SK-N-SH (cell line): ENCODE data around the gene PCMT1. TPM values are rescaled to one million over a fixed set of nuclear protein-coding genes. Genes with fewer than 3 reads are reported as not detected.

Source experiments
- CTCF ChIA-PET: fragments of 300-600, 350-600 bp; formaldehyde crosslinking; extraction: SDS; loops from one replicate; lab custom pipeline; 2021; lab: Yijun Ruan, JAX
- POLR2A ChIA-PET: fragments of 350-600 bp; sonication (Branson Sonifier 250); formaldehyde crosslinking; extraction: SDS; loops from one replicate; lab custom pipeline; 2020; ENCODE audit warnings: antibody characterized with exemption, inconsistent platforms; lab: Yijun Ruan, JAX
- DNase-seq: peaks from one replicate; pipeline ENCODE4 v3.0.0; 2012
- H2AFZ ChIP-seq: fragments of 200-600 bp; sonication (generic); 2 replicates; pipeline ENCODE4 v1.8.1; 2016; ENCODE audit warnings: antibody characterized with exemption, mild to moderate bottlenecking, low read depth
- H3F3A ChIP-seq: fragments of 200-600 bp; sonication (generic); replicated peaks from 2 replicates; pipeline ENCODE3; 2016; ENCODE audit warnings: antibody characterized with exemption, mild to moderate bottlenecking; ENCODE audit not compliant: insufficient read depth
- H3K27ac ChIP-seq, 2 experiments: fragments of 200-500 bp in 1 of 2; fragments of 200-600 bp in 1 of 2; sonication (Bioruptor generic) in 1 of 2; sonication (generic), shearing (Covaris generic) in 1 of 2; 2 replicates each; pipeline versions ENCODE4 v1.5.1 to v1.6.1; 2014 to 2016; ENCODE audit warnings: low read depth in 2 of 2, inconsistent platforms in 1 of 2, low read length in 1 of 2, mild to moderate bottlenecking in 1 of 2, mixed read lengths in 1 of 2
- H3K27me3 ChIP-seq: fragments of 200-600 bp; sonication (generic), shearing (Covaris generic); 2 replicates; pipeline ENCODE4 v1.6.1; 2016; ENCODE audit warnings: mixed run types; ENCODE audit not compliant: insufficient read depth
- H3K36me3 ChIP-seq, 2 experiments: fragments of 200-500 bp in 1 of 2; fragments of 200-600 bp in 1 of 2; sonication (Bioruptor generic) in 1 of 2; sonication (generic) in 1 of 2; replicated peaks in 1 of 2; 2 replicates each; pipeline versions ENCODE3 to v1.5.1; 2014 to 2016; ENCODE audit warnings: low read length in 1 of 2, mild to moderate bottlenecking in 1 of 2; ENCODE audit not compliant: insufficient read depth in 2 of 2, control insufficient read depth in 1 of 2
- H3K4me1 ChIP-seq, 2 experiments: fragments of 200-500 bp in 1 of 2; fragments of 200-600 bp in 1 of 2; sonication (Bioruptor generic) in 1 of 2; sonication (generic), shearing (Covaris generic) in 1 of 2; 2 replicates each; pipeline versions ENCODE4 v1.5.1 to v1.6.1; 2014 to 2016; ENCODE audit warnings: low read depth in 1 of 2, low read length in 1 of 2, mixed run types in 1 of 2; ENCODE audit not compliant: insufficient read depth in 2 of 2, control insufficient read depth in 1 of 2
- H3K4me2 ChIP-seq: fragments of 200-600 bp; sonication (generic), shearing (Covaris generic); 2 replicates; pipeline ENCODE4 v1.6.1; 2017; ENCODE audit warnings: mixed run types
- H3K4me3 ChIP-seq, 2 experiments: fragments of 200-500 bp in 1 of 2; fragments of 200-600 bp in 1 of 2; sonication (Bioruptor generic) in 1 of 2; sonication (generic), shearing (Covaris generic) in 1 of 2; 2 replicates each; pipeline versions ENCODE4 v1.5.1 to v1.8.1; 2014 to 2016; ENCODE audit warnings: low read depth in 2 of 2, inconsistent platforms in 1 of 2, low read length in 1 of 2, mild to moderate bottlenecking in 1 of 2, mixed read lengths in 1 of 2, moderate library complexity in 1 of 2
- H3K79me2 ChIP-seq: fragments of 200-600 bp; sonication (generic); 2 replicates; pipeline ENCODE4 v1.8.1; 2017; ENCODE audit warnings: mild to moderate bottlenecking; ENCODE audit not compliant: insufficient read depth
- H3K9ac ChIP-seq: fragments of 200-600 bp; sonication (generic); 2 replicates; pipeline ENCODE4 v1.6.1; 2017; ENCODE audit warnings: mixed run types
- H3K9me2 ChIP-seq: fragments of 200-600 bp; sonication (generic); 2 replicates; pipeline ENCODE4 v1.6.1; 2017; ENCODE audit warnings: mixed run types
- H3K9me3 ChIP-seq: fragments of 200-600 bp; sonication (generic); 2 replicates; pipeline ENCODE4 v1.6.1; 2017; ENCODE audit warnings: mixed run types, mild to moderate bottlenecking, moderate library complexity
- H4K20me1 ChIP-seq: fragments of 200-600 bp; sonication (generic); 2 replicates; pipeline ENCODE4 v1.6.1; 2017; ENCODE audit warnings: mild to moderate bottlenecking, mixed run types; ENCODE audit not compliant: insufficient read depth
- ELF1 ChIP-seq: IDR thresholded peaks from 2 replicates; pipeline ENCODE4 v1.4.0; 2012
- FOSL2 ChIP-seq: IDR thresholded peaks from 2 replicates; pipeline ENCODE4 v1.4.0; 2012; ENCODE audit warnings: low read depth, mild to moderate bottlenecking, moderate library complexity, borderline replicate concordance
- FOXM1 ChIP-seq: IDR thresholded peaks from 2 replicates; pipeline ENCODE4 v1.4.0; 2012; ENCODE audit warnings: low read depth, mild to moderate bottlenecking
- IRF3 ChIP-seq: fragments of 150-350 bp; IDR thresholded peaks from 2 replicates; pipeline ENCODE4 v1.6.1; 2016; ENCODE audit warnings: mild to moderate bottlenecking, low read depth, low read length
- MAX ChIP-seq: IDR thresholded peaks from 2 replicates; pipeline ENCODE4 v1.4.0; 2012; ENCODE audit warnings: low read depth
- MEF2A ChIP-seq: IDR thresholded peaks from 2 replicates; pipeline ENCODE4 v1.4.0; 2012; ENCODE audit warnings: low read depth, borderline replicate concordance
- MXI1 ChIP-seq: IDR thresholded peaks from 2 replicates; pipeline ENCODE4 v1.6.1; 2012; ENCODE audit warnings: mild to moderate bottlenecking, low read depth, low read length, improper control_type of control experiment
- NRF1 ChIP-seq: IDR thresholded peaks from 2 replicates; pipeline ENCODE4 v1.6.1; 2012; ENCODE audit warnings: low read depth, mild to moderate bottlenecking, low read length
- PBX3 ChIP-seq: IDR thresholded peaks from 2 replicates; pipeline ENCODE4; 2012
- RAD21 ChIP-seq: IDR thresholded peaks from 2 replicates; pipeline ENCODE4 v1.6.1; 2012; ENCODE audit warnings: mild to moderate bottlenecking, low read length
- RCOR1 ChIP-seq: fragments of 150-350 bp; IDR thresholded peaks from 2 replicates; pipeline ENCODE4 v1.6.1; 2017; ENCODE audit warnings: antibody characterized with exemption, low read length
- RFX5 ChIP-seq: IDR thresholded peaks from 2 replicates; pipeline ENCODE4 v1.6.1; 2012; ENCODE audit warnings: mild to moderate bottlenecking, improper control_type of control experiment, low read length
- SIN3A ChIP-seq: IDR thresholded peaks from 2 replicates; pipeline ENCODE4 v1.6.1; 2012; ENCODE audit warnings: low read depth, mild to moderate bottlenecking, low read length, moderate library complexity, borderline replicate concordance
- SMC3 ChIP-seq: IDR thresholded peaks from 2 replicates; pipeline ENCODE4 v1.6.1; 2012; ENCODE audit warnings: low read depth, low read length, improper control_type of control experiment
- TAF1 ChIP-seq: IDR thresholded peaks from 2 replicates; pipeline ENCODE4 v1.6.1; 2012; ENCODE audit warnings: low read depth, mild to moderate bottlenecking, low read length, moderate library complexity, borderline replicate concordance
- YY1 ChIP-seq: IDR thresholded peaks from 2 replicates; pipeline ENCODE4 v1.4.0; 2012; ENCODE audit warnings: low read depth, mild to moderate bottlenecking
- ZBTB33 ChIP-seq: IDR thresholded peaks from 2 replicates; pipeline ENCODE4 v1.4.0; 2012; ENCODE audit warnings: low read depth, borderline replicate concordance
- WGBS: methylation state at CpG from one replicate; pipeline ENCODE4 v1.1.6; 2017; ENCODE audit warnings: low lambda C conversion rate; 5-methylcytosine and 5-hydroxymethylcytosine counted together
- polyA plus RNA-seq, 3 experiments: library from polyadenylated mRNA; depleted of rRNA; stranded (reverse); fragments of >200 nt; gene quantifications; 2 replicates each; pipeline ENCODE4 v1.2.3, GENCODE V29; 2012

Gene PCMT1
- polyA plus RNA-seq, 1 of the 3 experiments (the other 2 are of a cell fraction): 190 TPM

- no peaks in the 10 kb centered on the region for H3K27me3 ChIP-seq
- ChIA-PET CTCF (no interaction called here), POLR2A (no interaction called here)
- peaks cover 77% of the 10 kb centered on the region for H3K79me2 ChIP-seq
- no peaks in the 10 kb centered on the region for H3K9me2 ChIP-seq
- no peaks in the 10 kb centered on the region for H4K20me1 ChIP-seq
- peak overlapping the region; percentile 77 for H3K9ac ChIP-seq
- DNase-seq: no peak
- peak overlapping the region in 1 of 2 experiments; percentile 48; a peak in 3 of 4 replicates for H3K4me3 ChIP-seq
- H3K9me3 ChIP-seq: no peaks in the 10 kb centered on the region
- WGBS: 76% methylated on average over 10 of the region's 10 CpGs
- peaks cover 10 to 35% of the 10 kb centered on the region in 2 experiments for H3K4me1 ChIP-seq
- peak overlapping the region; percentile 73 for H3K4me2 ChIP-seq
- no peak overlapping the region for H2AFZ ChIP-seq
- H3K36me3 ChIP-seq: peaks cover 0 to 4% of the 10 kb centered on the region in 2 experiments
- peak overlapping the region; percentile 76 to 98; a peak in 3 of 4 replicates for H3K27ac ChIP-seq
- H3F3A ChIP-seq: peaks cover 43% of the 10 kb centered on the region
- no peak for TF ChIP-seq IRF3
Measured at GRCh38 chr6:149856256-149856994, 106.9 kb downstream of the PCMT1 start.

- H4K20me1 ChIP-seq: no peaks in the 10 kb centered on the region
- peaks cover 79% of the 10 kb centered on the region for H3K79me2 ChIP-seq
- H3K4me1 ChIP-seq: peaks cover 17 to 31% of the 10 kb centered on the region in 2 experiments; a peak in 3 of 4 replicates
- 91% methylated on average over 5 of the region's 5 CpGs for WGBS
- CTCF ChIA-PET: interaction anchor here (0.6 kb wide), 1 partner anchor 21 kb away, joined by 4 read pairs; no protein-coding TSS in a partner anchor
- H3F3A ChIP-seq: peaks cover 40% of the 10 kb centered on the region
- POLR2A ChIA-PET: no interaction called here
- TF ChIP-seq NRF1: no peak
- H2AFZ ChIP-seq: no peak overlapping the region
- peak overlapping the region; percentile 77; the same call in 1 of the 2 replicates for H3K9ac ChIP-seq
- H3K36me3 ChIP-seq: peaks cover 0 to 4% of the 10 kb centered on the region in 2 experiments
- no peaks in the 10 kb centered on the region for H3K27me3 ChIP-seq
- H3K4me2 ChIP-seq: peak overlapping the region; percentile 73
- no peaks in the 10 kb centered on the region for H3K9me2 ChIP-seq
- H3K4me3 ChIP-seq: no peak overlapping the region
- DNase-seq: no peak
- H3K27ac ChIP-seq: peak overlapping the region in 1 of 2 experiments; percentile 98; a peak in 1 of 4 replicates
- H3K9me3 ChIP-seq: no peaks in the 10 kb centered on the region
Measured at GRCh38 chr6:149857541-149857940, 108.0 kb downstream of the PCMT1 start.

- Histone ChIP-seq H3K4me2 (no peak overlapping the region), H3K9me3 (no peaks in the 10 kb centered on the region), H3K9ac (no peak overlapping the region), H3K9me2 (no peaks in the 10 kb centered on the region), H3F3A (peaks cover 35% of the 10 kb centered on the region), H4K20me1 (no peaks in the 10 kb centered on the region), H2AFZ (no peak overlapping the region), H3K79me2 (peaks cover 70% of the 10 kb centered on the region), H3K36me3 (peaks cover 0 to 4% of the 10 kb centered on the region in 2 experiments), H3K27ac (no peak overlapping the region), H3K4me3 (no peak overlapping the region), H3K27me3 (no peaks in the 10 kb centered on the region), H3K4me1 (peaks cover 18 to 23% of the 10 kb centered on the region in 2 experiments; a peak in 3 of 4 replicates)
- CTCF ChIA-PET: interaction anchor here (1.5 kb wide), 1 partner anchor 19 kb away, joined by 5 read pairs; no protein-coding TSS in a partner anchor
- POLR2A ChIA-PET: no interaction called here
- DNase-seq: no peak
- WGBS: 77% methylated on average over 7 of the region's 7 CpGs
- TF ChIP-seq ZBTB33: no peak
- TF ChIP-seq SMC3: no peak
- no peak for TF ChIP-seq RAD21
- TF ChIP-seq RFX5: no peak
- TF ChIP-seq NRF1: no peak
- no peak for TF ChIP-seq FOXM1
- TF ChIP-seq MEF2A: no peak
- no peak for TF ChIP-seq MAX
- no peak for TF ChIP-seq MXI1
- no peak for TF ChIP-seq PBX3
- TF ChIP-seq TAF1: no peak
- no peak for TF ChIP-seq RCOR1
- no peak for TF ChIP-seq YY1
- TF ChIP-seq ELF1: no peak
- no peak for TF ChIP-seq SIN3A
- TF ChIP-seq FOSL2: no peak
Measured at GRCh38 chr6:149859368-149859767, 109.8 kb downstream of the PCMT1 start.
